ENCODE measurements around the gene HJV. TPM values are rescaled to one million over a fixed set of nuclear protein-coding genes. Genes with fewer than 3 reads are reported as not detected.

HJV gene
- total and polyA plus RNA-seq, 2 of the 13 experiments (the other 11 are each of a cell fraction or from before 2014, with no cell fraction given) = 0.18 TPM; not detected in 1

DNA sequence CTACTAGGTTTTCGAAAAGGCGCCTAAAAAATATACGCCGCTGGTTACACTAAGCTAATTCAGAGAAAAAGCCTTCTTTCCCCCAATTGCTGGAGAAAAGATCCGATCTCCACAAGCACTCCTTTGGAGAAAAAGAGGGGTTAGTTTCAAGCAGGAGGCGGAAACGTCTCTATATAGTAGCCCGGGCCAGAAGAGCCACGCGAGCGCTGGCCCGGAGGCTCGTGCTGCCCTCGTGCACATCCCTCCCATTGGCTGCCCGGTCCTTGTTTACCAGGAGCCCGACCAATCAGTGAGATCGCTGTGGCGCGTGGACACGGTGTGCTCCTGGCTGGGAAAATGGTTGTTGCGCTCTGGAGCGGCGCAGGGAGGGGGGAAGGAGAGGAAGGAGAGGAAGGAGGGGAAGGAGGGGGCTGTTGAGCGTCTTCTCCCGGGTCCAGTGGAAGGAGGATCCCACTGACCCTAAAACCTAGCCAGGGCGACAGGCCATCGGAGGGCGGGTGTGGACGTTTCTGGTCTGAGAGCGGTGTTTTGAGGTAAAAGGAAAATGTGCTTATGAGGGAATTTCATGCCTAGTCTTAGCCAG is 25.0 kb downstream of the HJV start, which contains the start of gene TXNIP:
Gene TXNIP (minus strand): TSS at position 147 of the 583 bp plus-strand sequence. CDS start 313 bp downstream, outside the sequence.
- Histone ChIP-seq H3K36me3 (replicated peaks in 1 of 2; ENCODE audit: control insufficient read depth in 1 of 2, insufficient read depth in 2 of 2, low read length in 2 of 2) (peaks cover 2 to 22% of the 10 kb centered on the region in 2 experiments; a peak in 3 of 5 replicates), H3K4me1 (ENCODE audit: insufficient read depth, low read length) (peaks cover 67% of the 10 kb centered on the region), H3K27me3 (ENCODE audit: control insufficient read depth in 1 of 2, insufficient read depth in 2 of 2, low read length in 2 of 2) (no peaks in the 10 kb centered on the region; a peak in 1 of 5 replicates), H3K4me2 (ENCODE audit: low read depth, low read length) (peak within 1 kb of the TSS; percentile 97), H3K9me3 (ENCODE audit: low read length) (no peaks in the 10 kb centered on the region), H3K9ac (ENCODE audit: insufficient read depth, low read depth, low read length) (peak within 1 kb of the TSS; percentile 93), H3K4me3 (replicated peaks in 1 of 3; ENCODE audit: insufficient read depth in 1 of 3, low read depth in 2 of 3, low read length in 3 of 3) (peak within 1 kb of the TSS; percentile 68 to 98 (median 91)), H4K20me1 (ENCODE audit: insufficient read depth, low read length) (peaks cover 45% of the 10 kb centered on the region), H3K27ac (ENCODE audit: extremely low read length, insufficient read depth, low read length) (peak within 1 kb of the TSS; percentile 94), H3K79me2 (ENCODE audit: insufficient read depth, low read length) (peaks cover 33% of the 10 kb centered on the region), H2AFZ (ENCODE audit: low read length) (no peak within 1 kb of the TSS)
- in situ Hi-C loops (cut with HindIII; ENCODE audit: extremely low pct_ligation_motif_present, low pct_unique_long_range_greater_than_20kb) = no loop called here
- peak; percentile 99 for ATAC-seq
- ChIA-PET POLR2A (interaction anchor here (0.7 to 2.9 kb wide), 6 partner anchors 11 to 69 kb away, joined by 3 to 10 read pairs (median 3); partner anchors contain the start of genes ANKRD34A, LIX1L, POLR3GL and RBM8A), CTCF (ENCODE audit: low intra/inter-chr PET ratio, low total read pairs) (interaction anchor here (0.8 kb wide), 1 partner anchor 105 kb away, joined by 4 read pairs; no protein-coding TSS in a partner anchor)
- no TSS peak for BruUV-seq (replicated peaks)
- FAIRE-seq = peak; percentile 86
- peak; percentile 94 for DNase-seq (ENCODE audit: low spot score)
- WGBS (ENCODE audit: low lambda C conversion rate) = under 1% methylated on average over 26 of the region's 30 CpGs
- intact Hi-C loops (cut with micrococcal nuclease; ENCODE audit: unreplicated experiment) = no loop called here
- TF ChIP-seq ZNF891 (CRISPR knock-in tag; IDR thresholded peaks at IDR 0.05) (peak; percentile 66; the same call in 1 of the 2 replicates), ZZZ3 (CRISPR knock-in tag; IDR thresholded peaks at IDR 0.05; ENCODE audit: borderline replicate concordance) (peak; percentile 91; the same call in 1 of the 2 replicates), ZNF326 (CRISPR knock-in tag; IDR thresholded peaks at IDR 0.05; ENCODE audit: borderline replicate concordance) (no peak), ZNF138 (CRISPR knock-in tag; IDR thresholded peaks at IDR 0.05; ENCODE audit: low read depth) (0 out of 2 replicates have a peak, but pooled peaks have one; percentile 31), MIXL1 (CRISPR knock-in tag; IDR thresholded peaks at IDR 0.05) (peak; percentile 85), ZNF652 (CRISPR knock-in tag; IDR thresholded peaks at IDR 0.05; ENCODE audit: borderline replicate concordance, low read depth) (peak; percentile 51; the same call in 1 of the 2 replicates), MTF1 (CRISPR knock-in tag; IDR thresholded peaks at IDR 0.05) (no peak), ZNF703 (CRISPR knock-in tag; IDR thresholded peaks at IDR 0.05; ENCODE audit: borderline replicate concordance) (no peak), STAG1 (CRISPR knock-in tag; IDR thresholded peaks at IDR 0.05) (no peak)
- TF ChIP-seq, protein P1, sequence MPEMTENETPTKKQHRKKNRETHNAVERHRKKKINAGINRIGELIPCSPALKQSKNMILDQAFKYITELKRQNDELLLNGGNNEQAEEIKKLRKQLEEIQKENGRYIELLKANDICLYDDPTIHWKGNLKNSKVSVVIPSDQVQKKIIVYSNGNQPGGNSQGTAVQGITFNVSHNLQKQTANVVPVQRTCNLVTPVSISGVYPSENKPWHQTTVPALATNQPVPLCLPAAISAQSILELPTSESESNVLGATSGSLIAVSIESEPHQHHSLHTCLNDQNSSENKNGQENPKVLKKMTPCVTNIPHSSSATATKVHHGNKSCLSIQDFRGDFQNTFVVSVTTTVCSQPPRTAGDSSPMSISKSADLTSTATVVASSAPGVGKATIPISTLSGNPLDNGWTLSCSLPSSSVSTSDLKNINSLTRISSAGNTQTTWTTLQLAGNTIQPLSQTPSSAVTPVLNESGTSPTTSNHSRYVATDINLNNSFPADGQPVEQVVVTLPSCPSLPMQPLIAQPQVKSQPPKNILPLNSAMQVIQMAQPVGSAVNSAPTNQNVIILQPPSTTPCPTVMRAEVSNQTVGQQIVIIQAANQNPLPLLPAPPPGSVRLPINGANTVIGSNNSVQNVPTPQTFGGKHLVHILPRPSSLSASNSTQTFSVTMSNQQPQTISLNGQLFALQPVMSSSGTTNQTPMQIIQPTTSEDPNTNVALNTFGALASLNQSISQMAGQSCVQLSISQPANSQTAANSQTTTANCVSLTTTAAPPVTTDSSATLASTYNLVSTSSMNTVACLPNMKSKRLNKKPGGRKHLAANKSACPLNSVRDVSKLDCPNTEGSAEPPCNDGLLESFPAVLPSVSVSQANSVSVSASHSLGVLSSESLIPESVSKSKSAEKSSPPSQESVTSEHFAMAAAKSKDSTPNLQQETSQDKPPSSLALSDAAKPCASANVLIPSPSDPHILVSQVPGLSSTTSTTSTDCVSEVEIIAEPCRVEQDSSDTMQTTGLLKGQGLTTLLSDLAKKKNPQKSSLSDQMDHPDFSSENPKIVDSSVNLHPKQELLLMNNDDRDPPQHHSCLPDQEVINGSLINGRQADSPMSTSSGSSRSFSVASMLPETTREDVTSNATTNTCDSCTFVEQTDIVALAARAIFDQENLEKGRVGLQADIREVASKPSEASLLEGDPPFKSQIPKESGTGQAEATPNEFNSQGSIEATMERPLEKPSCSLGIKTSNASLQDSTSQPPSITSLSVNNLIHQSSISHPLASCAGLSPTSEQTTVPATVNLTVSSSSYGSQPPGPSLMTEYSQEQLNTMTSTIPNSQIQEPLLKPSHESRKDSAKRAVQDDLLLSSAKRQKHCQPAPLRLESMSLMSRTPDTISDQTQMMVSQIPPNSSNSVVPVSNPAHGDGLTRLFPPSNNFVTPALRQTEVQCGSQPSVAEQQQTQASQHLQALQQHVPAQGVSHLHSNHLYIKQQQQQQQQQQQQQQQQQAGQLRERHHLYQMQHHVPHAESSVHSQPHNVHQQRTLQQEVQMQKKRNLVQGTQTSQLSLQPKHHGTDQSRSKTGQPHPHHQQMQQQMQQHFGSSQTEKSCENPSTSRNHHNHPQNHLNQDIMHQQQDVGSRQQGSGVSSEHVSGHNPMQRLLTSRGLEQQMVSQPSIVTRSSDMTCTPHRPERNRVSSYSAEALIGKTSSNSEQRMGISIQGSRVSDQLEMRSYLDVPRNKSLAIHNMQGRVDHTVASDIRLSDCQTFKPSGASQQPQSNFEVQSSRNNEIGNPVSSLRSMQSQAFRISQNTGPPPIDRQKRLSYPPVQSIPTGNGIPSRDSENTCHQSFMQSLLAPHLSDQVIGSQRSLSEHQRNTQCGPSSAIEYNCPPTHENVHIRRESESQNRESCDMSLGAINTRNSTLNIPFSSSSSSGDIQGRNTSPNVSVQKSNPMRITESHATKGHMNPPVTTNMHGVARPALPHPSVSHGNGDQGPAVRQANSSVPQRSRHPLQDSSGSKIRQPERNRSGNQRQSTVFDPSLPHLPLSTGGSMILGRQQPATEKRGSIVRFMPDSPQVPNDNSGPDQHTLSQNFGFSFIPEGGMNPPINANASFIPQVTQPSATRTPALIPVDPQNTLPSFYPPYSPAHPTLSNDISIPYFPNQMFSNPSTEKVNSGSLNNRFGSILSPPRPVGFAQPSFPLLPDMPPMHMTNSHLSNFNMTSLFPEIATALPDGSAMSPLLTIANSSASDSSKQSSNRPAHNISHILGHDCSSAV (CRISPR knock-in tag; IDR thresholded peaks at IDR 0.05; ENCODE audit: borderline replicate concordance) = no peak
- TF ChIP-seq, protein P2, sequence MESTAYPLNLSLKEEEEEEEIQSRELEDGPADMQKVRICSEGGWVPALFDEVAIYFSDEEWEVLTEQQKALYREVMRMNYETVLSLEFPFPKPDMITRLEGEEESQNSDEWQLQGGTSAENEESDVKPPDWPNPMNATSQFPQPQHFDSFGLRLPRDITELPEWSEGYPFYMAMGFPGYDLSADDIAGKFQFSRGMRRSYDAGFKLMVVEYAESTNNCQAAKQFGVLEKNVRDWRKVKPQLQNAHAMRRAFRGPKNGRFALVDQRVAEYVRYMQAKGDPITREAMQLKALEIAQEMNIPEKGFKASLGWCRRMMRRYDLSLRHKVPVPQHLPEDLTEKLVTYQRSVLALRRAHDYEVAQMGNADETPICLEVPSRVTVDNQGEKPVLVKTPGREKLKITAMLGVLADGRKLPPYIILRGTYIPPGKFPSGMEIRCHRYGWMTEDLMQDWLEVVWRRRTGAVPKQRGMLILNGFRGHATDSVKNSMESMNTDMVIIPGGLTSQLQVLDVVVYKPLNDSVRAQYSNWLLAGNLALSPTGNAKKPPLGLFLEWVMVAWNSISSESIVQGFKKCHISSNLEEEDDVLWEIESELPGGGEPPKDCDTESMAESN (CRISPR knock-in tag; conservative IDR thresholded peaks at IDR 0.05) = peak; percentile 84
